ENCODE data around the gene SCN8A.

SCN8A gene

GRCh38 chr12:51695241-51696010 is 104.4 kb downstream of the SCN8A start:
- no peak for TF ChIP-seq ZNF274 (IDR thresholded peaks at IDR 0.05; ENCODE audit: low read depth, low read length)

GRCh38 chr12:51699219-51699618 is 108.2 kb downstream of the SCN8A start:
- no peak overlapping the region for H3K4me3 ChIP-seq (ENCODE audit: low read length)
- TF ChIP-seq ZNF274 (IDR thresholded peaks at IDR 0.05; ENCODE audit: low read depth, low read length): no peak

More at GRCh38 chr12:51695241-51696010, 104.4 kb downstream of the SCN8A start:
- H3K4me3 ChIP-seq (ENCODE audit: low read length): no peak overlapping the region

GRCh38 chr12:51700887-51701286 is 109.9 kb downstream of the SCN8A start:
- H3K4me3 ChIP-seq (ENCODE audit: low read length): no peak overlapping the region

GRCh38 chr12:51702587-51702986 is 111.6 kb downstream of the SCN8A start:
- H3K4me3 ChIP-seq (ENCODE audit: low read length): no peak overlapping the region
- TF ChIP-seq ZNF274 (IDR thresholded peaks at IDR 0.05; ENCODE audit: low read depth, low read length): no peak

More at GRCh38 chr12:51700887-51701286, 109.9 kb downstream of the SCN8A start:
- TF ChIP-seq ZNF274 (IDR thresholded peaks at IDR 0.05; ENCODE audit: low read depth, low read length): no peak

- no peak overlapping the region for H3K4me3 ChIP-seq (ENCODE audit: low read length)
- TF ChIP-seq ZNF274 (IDR thresholded peaks at IDR 0.05; ENCODE audit: low read depth, low read length): no peak
Measured at GRCh38 chr12:51705450-51705849, 114.4 kb downstream of the SCN8A start.

GRCh38 chr12:51706206-51706605 is 115.2 kb downstream of the SCN8A start:
- H3K4me3 ChIP-seq (ENCODE audit: low read length): no peak overlapping the region
- TF ChIP-seq ZNF274 (IDR thresholded peaks at IDR 0.05; ENCODE audit: low read depth, low read length): no peak

GRCh38 chr12:51714666-51715065 is 123.6 kb downstream of the SCN8A start:
- no peak overlapping the region for H3K4me3 ChIP-seq (ENCODE audit: low read length)
- no peak for TF ChIP-seq ZNF274 (IDR thresholded peaks at IDR 0.05; ENCODE audit: low read depth, low read length)

GRCh38 chr12:51717326-51717925 is 126.4 kb downstream of the SCN8A start:
- TF ChIP-seq ZNF274 (IDR thresholded peaks at IDR 0.05; ENCODE audit: low read depth, low read length): no peak
- H3K4me3 ChIP-seq (ENCODE audit: low read length): no peak overlapping the region

- H3K4me3 ChIP-seq (ENCODE audit: low read length): no peak overlapping the region
Measured at GRCh38 chr12:51721282-51721940, 130.4 kb downstream of the SCN8A start.

GRCh38 chr12:51722431-51722830 is 131.4 kb downstream of the SCN8A start:
- H3K4me3 ChIP-seq (ENCODE audit: low read length): no peak overlapping the region
- TF ChIP-seq ZNF274 (IDR thresholded peaks at IDR 0.05; ENCODE audit: low read depth, low read length): no peak

More at GRCh38 chr12:51721282-51721940, 130.4 kb downstream of the SCN8A start:
- TF ChIP-seq ZNF274 (IDR thresholded peaks at IDR 0.05; ENCODE audit: low read depth, low read length): no peak

GRCh38 chr12:51726161-51726560 is 135.1 kb downstream of the SCN8A start:
- no peak for TF ChIP-seq ZNF274 (IDR thresholded peaks at IDR 0.05; ENCODE audit: low read depth, low read length)
- H3K4me3 ChIP-seq (ENCODE audit: low read length): no peak overlapping the region

GRCh38 chr12:51726931-51727330 is 135.9 kb downstream of the SCN8A start:
- no peak overlapping the region for H3K4me3 ChIP-seq (ENCODE audit: low read length)
- no peak for TF ChIP-seq ZNF274 (IDR thresholded peaks at IDR 0.05; ENCODE audit: low read depth, low read length)

- no peak for TF ChIP-seq ZNF274 (IDR thresholded peaks at IDR 0.05; ENCODE audit: low read depth, low read length)
- H3K4me3 ChIP-seq (ENCODE audit: low read length): no peak overlapping the region
Measured at GRCh38 chr12:51729331-51729730, 138.3 kb downstream of the SCN8A start.

GRCh38 chr12:51730745-51731144 is 139.7 kb downstream of the SCN8A start:
- TF ChIP-seq ZNF274 (IDR thresholded peaks at IDR 0.05; ENCODE audit: low read depth, low read length): no peak

GRCh38 chr12:51740536-51740935 is 149.5 kb downstream of the SCN8A start:
- H3K4me3 ChIP-seq (ENCODE audit: low read length): no peak overlapping the region
- no peak for TF ChIP-seq ZNF274 (IDR thresholded peaks at IDR 0.05; ENCODE audit: low read depth, low read length)

More at GRCh38 chr12:51730745-51731144, 139.7 kb downstream of the SCN8A start:
- H3K4me3 ChIP-seq (ENCODE audit: low read length): no peak overlapping the region
